Fibroblast of skin of left biceps (primary cell): ENCODE results near the gene PRR5L.
"Not testable (repeated sequence)": the region's sequence is repeated elsewhere in the genome, so short reads cannot be mapped to it uniquely, and the experiment has no call there.

Experiments used
- DNase-seq, 2 experiments: peaks; one replicate each; pipeline ENCODE4 v3.0.0-alpha.2; 2013; ENCODE audit warnings: low read depth in 2 of 2

PRR5L gene

GRCh38 chr11:36459046-36459445 lies 163.0 kb downstream of the PRR5L start:
- DNase-seq, result no peak

DNA sequence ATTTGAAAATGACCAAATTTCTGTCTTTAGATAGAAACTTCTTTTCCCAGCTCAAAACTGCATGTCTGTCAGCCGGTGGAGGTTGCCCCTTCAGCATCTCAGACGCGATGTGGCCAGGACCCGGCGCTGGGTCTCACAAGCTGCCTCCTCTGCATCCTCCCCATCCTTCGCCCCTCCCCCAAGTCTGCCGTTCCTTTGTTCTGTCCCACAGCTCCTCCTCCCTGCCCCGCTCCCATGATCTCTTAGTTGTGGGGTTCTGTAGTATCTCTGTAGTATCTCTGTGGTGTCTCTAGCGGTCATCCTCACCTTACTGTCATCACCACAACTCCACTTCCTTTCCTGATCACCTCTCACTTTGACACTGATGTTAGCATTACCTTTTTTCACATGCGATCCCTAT lies 164.1 kb downstream of the PRR5L start:
- DNase-seq, result no peak

- DNase-seq, result no peak
Observed at GRCh38 chr11:36462321-36462720, 166.2 kb downstream of the PRR5L start.

- DNase-seq, result peak in 1 of 2 experiments; percentile 25
Observed at GRCh38 chr11:36463781-36464180, 167.7 kb downstream of the PRR5L start.

- no peak for DNase-seq
Observed at GRCh38 chr11:36464720-36465119, 168.6 kb downstream of the PRR5L start.

- DNase-seq, result peak; percentile 18 to 29
Observed at GRCh38 chr11:36465449-36466163, 169.5 kb downstream of the PRR5L start.

DNA sequence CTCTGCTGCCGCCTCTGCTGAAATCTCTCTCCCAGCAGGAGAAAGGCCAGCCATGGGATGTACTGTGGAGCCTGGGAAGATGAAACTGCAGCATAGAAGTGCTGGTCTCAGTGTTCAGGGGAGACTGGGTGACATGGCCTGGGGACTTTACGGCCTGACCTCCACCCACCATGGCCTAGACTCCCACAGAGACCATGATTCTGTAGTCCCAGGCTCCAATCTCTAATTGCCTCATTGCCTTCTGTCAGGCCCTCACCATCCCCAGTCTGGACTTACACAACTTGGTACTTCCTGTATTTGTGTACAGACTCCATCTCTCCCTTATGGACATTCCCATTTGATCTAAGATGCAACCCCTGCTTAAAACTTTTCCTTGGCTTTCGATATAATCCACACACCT lies 170.9 kb downstream of the PRR5L start:
- no peak for DNase-seq

- no peak for DNase-seq
Observed at GRCh38 chr11:36467916-36468315, 171.8 kb downstream of the PRR5L start.

GRCh38 chr11:36469063-36469462 lies 173.0 kb downstream of the PRR5L start:
- no peak for DNase-seq

- DNase-seq, result peak in 1 of 2 experiments; percentile 25
Observed at GRCh38 chr11:36469881-36470802, 174.1 kb downstream of the PRR5L start.

DNA sequence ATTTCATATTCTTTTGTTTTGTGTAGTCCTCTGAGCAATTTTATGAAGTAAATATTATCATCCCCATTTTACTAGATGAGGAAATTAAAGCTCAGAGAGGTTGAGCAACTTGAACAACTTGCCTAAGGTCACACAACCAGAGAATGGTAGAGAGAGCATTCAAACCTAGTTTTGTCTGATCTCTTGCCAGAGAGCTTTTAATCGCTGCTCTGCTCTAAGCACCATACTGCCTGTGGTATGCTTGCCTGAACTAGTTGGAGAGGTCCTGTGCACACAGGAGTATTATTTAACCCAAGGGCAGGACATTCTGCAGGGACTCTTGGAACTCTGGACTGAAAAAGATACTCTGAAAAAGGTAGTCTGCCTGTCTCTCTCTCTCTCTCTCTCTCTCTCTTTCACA lies 175.5 kb downstream of the PRR5L start:
- no peak for DNase-seq

GRCh38 chr11:36475192-36475591 lies 179.1 kb downstream of the PRR5L start:
- no peak for DNase-seq

GRCh38 chr11:36478700-36479329 lies 182.7 kb downstream of the PRR5L start:
- DNase-seq, result peak; percentile 20 to 23

GRCh38 chr11:36480833-36481232 lies 184.7 kb downstream of the PRR5L start:
- DNase-seq, result no peak

DNA sequence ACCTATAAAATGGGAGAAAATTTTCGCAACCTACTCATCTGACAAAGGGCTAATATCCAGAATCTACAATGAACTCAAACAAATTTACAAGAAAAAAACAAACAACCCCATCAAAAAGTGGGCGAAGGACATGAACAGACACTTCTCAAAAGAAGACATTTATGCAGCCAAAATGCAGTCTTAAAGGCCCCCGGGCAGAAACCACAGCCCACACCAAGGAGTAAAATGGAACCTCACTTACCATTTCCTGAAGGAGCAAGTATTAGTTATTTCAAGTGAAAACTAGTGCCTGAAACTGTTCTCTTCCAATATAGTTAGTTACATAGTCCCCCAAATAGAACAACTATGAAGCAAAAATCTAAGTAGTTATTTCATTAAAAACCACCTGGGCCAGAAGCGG lies 187.0 kb downstream of the PRR5L start:
- not testable (repeated sequence) for DNase-seq

- no peak for DNase-seq
Observed at GRCh38 chr11:36485298-36486002, 189.4 kb downstream of the PRR5L start.

DNA sequence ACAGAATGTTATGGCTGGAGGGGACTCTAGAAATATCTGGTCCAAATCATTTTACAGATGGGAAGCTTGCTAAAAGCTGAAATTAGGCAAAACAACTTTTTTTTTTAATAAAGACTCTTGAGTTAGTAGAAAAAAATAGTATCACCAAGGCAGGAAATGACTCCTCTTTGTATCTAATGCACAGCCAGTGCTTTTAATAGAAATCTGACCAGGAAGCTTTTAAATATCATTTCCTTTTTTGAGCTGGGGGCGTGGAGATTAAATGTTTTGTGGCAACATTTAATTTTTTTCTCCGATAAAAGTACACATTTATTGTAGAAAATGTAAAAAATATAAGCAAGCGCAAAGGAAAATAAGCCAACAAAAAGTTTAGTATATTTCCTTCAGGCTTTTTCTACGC lies 191.5 kb downstream of the PRR5L start:
- DNase-seq, result no peak

DNA sequence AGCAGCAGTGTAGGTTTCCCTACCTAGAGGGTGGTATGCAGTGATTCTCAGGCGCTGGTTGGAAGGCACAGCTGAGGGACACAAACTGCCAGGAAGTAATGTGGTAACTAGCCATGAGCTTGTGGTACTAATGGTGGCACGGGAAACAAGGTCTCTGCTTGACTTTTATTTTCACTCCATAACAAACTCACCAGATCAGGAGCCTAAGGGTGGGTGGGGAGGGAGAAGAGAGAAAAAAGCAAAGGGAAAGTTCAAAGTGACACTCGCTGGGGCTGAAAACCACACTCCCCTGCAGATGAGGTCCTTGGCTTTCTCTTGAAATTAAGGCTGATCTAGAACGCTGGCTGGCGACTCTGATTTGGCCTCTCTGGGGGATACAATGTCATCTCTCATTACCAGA lies 192.0 kb downstream of the PRR5L start:
- DNase-seq, result no peak

DNA sequence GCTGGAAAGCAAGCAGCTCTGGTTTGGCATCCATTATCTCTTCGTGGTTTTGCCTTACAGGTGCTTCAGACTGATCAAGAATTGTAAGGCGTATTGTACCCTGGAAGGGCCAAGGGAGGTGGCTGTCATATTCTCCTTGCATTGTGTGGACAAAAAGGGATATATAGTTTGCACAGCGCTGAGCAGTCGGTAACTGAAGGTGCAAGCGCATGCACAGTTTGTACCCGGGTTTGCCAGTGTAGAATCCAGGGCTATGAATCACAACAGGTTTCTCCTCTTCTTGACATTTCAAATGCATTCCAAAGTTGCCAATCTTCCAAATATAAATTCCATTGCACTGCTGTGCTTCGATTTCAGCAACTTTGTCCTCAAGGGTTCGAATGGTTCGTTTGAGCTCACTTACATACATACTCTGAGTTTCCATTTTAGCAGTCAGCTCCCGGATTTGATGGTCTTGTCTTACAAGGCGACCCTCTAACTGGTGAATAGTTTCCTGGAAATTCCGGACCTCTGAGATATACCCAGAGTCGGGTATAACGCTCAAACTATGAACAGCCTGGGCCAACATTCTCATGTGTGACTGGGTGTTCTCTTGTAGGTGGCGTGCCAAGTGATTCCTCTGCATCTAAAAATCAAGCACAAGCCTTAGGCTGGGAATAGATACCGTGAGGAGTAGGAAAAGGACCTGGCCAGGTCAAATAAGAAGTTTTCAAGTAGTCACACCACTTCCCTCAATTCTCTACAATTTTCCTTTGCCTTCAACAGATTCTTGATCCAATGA lies 194.1 kb downstream of the PRR5L start:
- DNase-seq, result no peak

DNA sequence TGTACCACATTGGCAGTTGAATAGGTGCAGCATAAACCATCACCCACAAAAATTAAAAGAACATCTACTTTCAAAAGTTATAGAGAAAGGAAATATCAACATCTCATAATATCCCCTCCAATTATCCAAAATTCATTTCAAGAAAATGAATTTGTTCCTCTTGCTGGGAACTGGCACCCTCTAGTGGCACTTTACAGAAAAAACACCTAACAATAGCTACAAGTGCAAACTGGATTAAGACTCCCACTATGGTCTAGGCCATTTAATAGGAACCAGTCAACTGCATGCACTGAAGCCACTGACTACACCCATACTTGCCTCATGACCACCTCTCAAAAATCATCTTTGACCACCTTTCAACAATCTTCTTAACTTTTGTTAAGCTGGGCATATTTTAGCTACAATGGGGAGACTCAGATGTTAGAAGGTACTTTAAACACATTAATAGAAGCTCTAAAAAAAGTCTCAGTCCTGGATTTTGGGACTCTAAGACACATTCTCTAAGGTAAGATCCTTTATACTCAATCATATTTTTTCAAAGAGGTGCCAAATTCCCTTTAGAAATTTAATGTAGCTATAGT lies 196.7 kb downstream of the PRR5L start:
- no peak for DNase-seq

DNA sequence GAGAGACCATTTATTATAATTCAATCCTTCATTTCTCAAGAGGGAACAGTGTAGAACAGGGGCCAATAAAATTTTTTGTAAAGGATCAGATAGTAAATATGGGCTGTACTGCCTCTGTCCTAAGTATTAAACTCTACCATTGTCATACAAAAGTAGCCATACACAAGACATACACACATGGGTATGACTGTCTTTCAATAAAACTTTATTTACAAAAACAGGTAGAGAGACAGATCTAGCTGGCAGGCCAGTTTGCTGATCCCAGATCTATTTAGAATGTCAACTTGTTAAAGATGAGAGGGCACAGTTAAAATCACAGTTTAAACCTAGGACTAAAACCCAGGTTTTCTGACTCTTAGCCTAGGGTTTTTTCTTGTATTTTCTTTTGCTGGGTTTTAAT lies 197.2 kb downstream of the PRR5L start:
- no peak for DNase-seq
